Measurements from ENCODE around the gene NUBP1. TPM values are rescaled to one million over a fixed set of nuclear protein-coding genes. Genes with fewer than 3 reads are reported as not detected.

NUBP1 gene
- total and polyA plus RNA-seq, 9 of the 15 experiments (the other 6 are each of a cell fraction or from before 2014, with no cell fraction given), result 17.2 to 55.1 (median 35.6) TPM

DNA sequence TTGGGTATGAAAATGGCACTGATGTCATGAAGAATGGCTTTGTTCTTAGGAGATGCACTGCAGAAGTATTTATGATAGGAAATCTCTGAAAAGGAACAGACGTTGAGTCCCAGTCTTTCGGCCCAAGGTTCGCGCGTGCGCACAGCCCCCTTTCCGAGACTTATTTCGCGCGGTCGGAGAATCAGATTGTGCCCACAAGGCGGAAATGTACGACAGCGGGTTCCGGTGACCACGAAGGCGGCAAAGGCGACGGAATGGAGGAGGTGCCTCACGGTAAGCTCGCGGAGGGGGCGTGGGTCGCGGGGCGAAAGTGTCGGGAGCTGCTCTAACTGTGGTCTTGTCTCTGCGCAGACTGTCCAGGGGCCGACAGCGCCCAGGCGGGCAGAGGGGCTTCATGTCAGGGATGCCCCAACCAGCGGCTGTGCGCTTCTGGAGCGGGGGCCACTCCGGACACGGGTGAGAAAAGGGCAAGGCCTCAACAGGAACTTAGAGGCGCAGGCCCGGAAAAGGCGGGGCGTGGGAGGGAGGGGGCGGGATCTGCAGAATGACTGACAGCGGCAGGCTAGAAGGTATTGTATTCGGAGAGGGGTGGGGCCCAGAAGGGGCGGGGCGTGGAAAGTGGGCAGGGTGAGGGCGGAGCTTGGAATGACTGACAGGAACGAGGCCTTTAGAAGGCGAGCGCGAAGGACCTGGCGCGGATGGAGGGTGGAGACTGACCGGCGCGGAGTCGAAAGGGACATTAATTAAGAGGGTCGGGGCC lies at the start of gene NUBP1 (continued):
- TF ChIP-seq ARID4B (CRISPR knock-in tag; IDR thresholded peaks at IDR 0.05) (peak; percentile 90), XRCC4 (IDR thresholded peaks at IDR 0.05; ENCODE audit: extremely low read depth, insufficient read depth, insufficient read length) (no peak), FOSL1 (tag; conservative IDR thresholded peaks at IDR 0.05) (no peak), NR2C2 (CRISPR knock-in tag; IDR thresholded peaks at IDR 0.05) (peak; percentile 16; the same call in 1 of the 2 replicates), NR2C2 (tag; IDR thresholded peaks at IDR 0.05) (peak; percentile 61; the same call in 1 of the 2 replicates), ZNF518B (CRISPR knock-in tag; IDR thresholded peaks at IDR 0.05) (no peak), STAT5A (IDR thresholded peaks at IDR 0.05; ENCODE audit: borderline replicate concordance, low read length) (no peak), ZNF174 (CRISPR knock-in tag; IDR thresholded peaks at IDR 0.05) (no peak), ZNF561 (CRISPR knock-in tag; conservative IDR thresholded peaks at IDR 0.05) (no peak), ZNF436 (CRISPR knock-in tag; IDR thresholded peaks at IDR 0.05) (no peak), IRF1 (CRISPR knock-in tag; IDR thresholded peaks at IDR 0.05; ENCODE audit: borderline replicate concordance) (no peak), MYC (IDR thresholded peaks at IDR 0.05; ENCODE audit: low read depth, low read length) (no peak; the same call in none of the 2 replicates), MYC (CRISPR knock-in tag; IDR thresholded peaks at IDR 0.05; ENCODE audit: borderline replicate concordance, low read depth) (no peak), POU5F1 (IDR thresholded peaks at IDR 0.05; ENCODE audit: borderline replicate concordance, low read depth, low read length, partially characterized antibody) (no peak), RB1 (IDR thresholded peaks at IDR 0.05; ENCODE audit: low read depth) (peak; percentile 72; the same call in 1 of the 2 replicates), MTF1 (CRISPR knock-in tag; IDR thresholded peaks at IDR 0.05; ENCODE audit: borderline replicate concordance) (no peak), PHTF2 (CRISPR knock-in tag; IDR thresholded peaks at IDR 0.05) (no peak), ZNF707 (CRISPR knock-in tag; conservative IDR thresholded peaks at IDR 0.05) (no peak)

Measured in K562 (cell line).